ENCODE results near the gene PHF5A.

GRCh38 chr22:41444360-41445128, 23.9 kb downstream of the PHF5A start:
- TF ChIP-seq, protein P1, sequence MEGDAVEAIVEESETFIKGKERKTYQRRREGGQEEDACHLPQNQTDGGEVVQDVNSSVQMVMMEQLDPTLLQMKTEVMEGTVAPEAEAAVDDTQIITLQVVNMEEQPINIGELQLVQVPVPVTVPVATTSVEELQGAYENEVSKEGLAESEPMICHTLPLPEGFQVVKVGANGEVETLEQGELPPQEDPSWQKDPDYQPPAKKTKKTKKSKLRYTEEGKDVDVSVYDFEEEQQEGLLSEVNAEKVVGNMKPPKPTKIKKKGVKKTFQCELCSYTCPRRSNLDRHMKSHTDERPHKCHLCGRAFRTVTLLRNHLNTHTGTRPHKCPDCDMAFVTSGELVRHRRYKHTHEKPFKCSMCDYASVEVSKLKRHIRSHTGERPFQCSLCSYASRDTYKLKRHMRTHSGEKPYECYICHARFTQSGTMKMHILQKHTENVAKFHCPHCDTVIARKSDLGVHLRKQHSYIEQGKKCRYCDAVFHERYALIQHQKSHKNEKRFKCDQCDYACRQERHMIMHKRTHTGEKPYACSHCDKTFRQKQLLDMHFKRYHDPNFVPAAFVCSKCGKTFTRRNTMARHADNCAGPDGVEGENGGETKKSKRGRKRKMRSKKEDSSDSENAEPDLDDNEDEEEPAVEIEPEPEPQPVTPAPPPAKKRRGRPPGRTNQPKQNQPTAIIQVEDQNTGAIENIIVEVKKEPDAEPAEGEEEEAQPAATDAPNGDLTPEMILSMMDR (conservative IDR thresholded peaks at IDR 0.05 in 1 of 2, IDR thresholded peaks at IDR 0.05 in 1 of 2; ENCODE audit: extremely low read depth in 1 of 2, insufficient read depth in 1 of 2, low read depth in 1 of 2, low read length in 2 of 2) = no peak
- TF ChIP-seq EZH2 (IDR thresholded peaks at IDR 0.05; ENCODE audit: borderline replicate concordance, low read length) = no peak

Data from mammary epithelial cell (primary cell).